SK-N-SH (cell line): ENCODE data around the gene FGGY. TPM values are rescaled to one million over a fixed set of nuclear protein-coding genes. Genes with fewer than 3 reads are reported as not detected.

Source experiments
- CTCF ChIA-PET: fragments of 300-600, 350-600 bp; formaldehyde crosslinking; extraction: SDS; loops from one replicate; lab custom pipeline; 2021; lab: Yijun Ruan, JAX
- POLR2A ChIA-PET: fragments of 350-600 bp; sonication (Branson Sonifier 250); formaldehyde crosslinking; extraction: SDS; loops from one replicate; lab custom pipeline; 2020; ENCODE audit warnings: antibody characterized with exemption, inconsistent platforms; lab: Yijun Ruan, JAX
- DNase-seq: peaks from one replicate; pipeline ENCODE4 v3.0.0; 2012
- H2AFZ ChIP-seq: fragments of 200-600 bp; sonication (generic); 2 replicates; pipeline ENCODE4 v1.8.1; 2016; ENCODE audit warnings: antibody characterized with exemption, mild to moderate bottlenecking, low read depth
- H3F3A ChIP-seq: fragments of 200-600 bp; sonication (generic); replicated peaks from 2 replicates; pipeline ENCODE3; 2016; ENCODE audit warnings: antibody characterized with exemption, mild to moderate bottlenecking; ENCODE audit not compliant: insufficient read depth
- H3K27ac ChIP-seq, 2 experiments: fragments of 200-500 bp in 1 of 2; fragments of 200-600 bp in 1 of 2; sonication (Bioruptor generic) in 1 of 2; sonication (generic), shearing (Covaris generic) in 1 of 2; 2 replicates each; pipeline versions ENCODE4 v1.5.1 to v1.6.1; 2014 to 2016; ENCODE audit warnings: low read depth in 2 of 2, inconsistent platforms in 1 of 2, low read length in 1 of 2, mild to moderate bottlenecking in 1 of 2, mixed read lengths in 1 of 2
- H3K27me3 ChIP-seq: fragments of 200-600 bp; sonication (generic), shearing (Covaris generic); 2 replicates; pipeline ENCODE4 v1.6.1; 2016; ENCODE audit warnings: mixed run types; ENCODE audit not compliant: insufficient read depth
- H3K36me3 ChIP-seq, 2 experiments: fragments of 200-500 bp in 1 of 2; fragments of 200-600 bp in 1 of 2; sonication (Bioruptor generic) in 1 of 2; sonication (generic) in 1 of 2; replicated peaks in 1 of 2; 2 replicates each; pipeline versions ENCODE3 to v1.5.1; 2014 to 2016; ENCODE audit warnings: low read length in 1 of 2, mild to moderate bottlenecking in 1 of 2; ENCODE audit not compliant: insufficient read depth in 2 of 2, control insufficient read depth in 1 of 2
- H3K4me1 ChIP-seq, 2 experiments: fragments of 200-500 bp in 1 of 2; fragments of 200-600 bp in 1 of 2; sonication (Bioruptor generic) in 1 of 2; sonication (generic), shearing (Covaris generic) in 1 of 2; 2 replicates each; pipeline versions ENCODE4 v1.5.1 to v1.6.1; 2014 to 2016; ENCODE audit warnings: low read depth in 1 of 2, low read length in 1 of 2, mixed run types in 1 of 2; ENCODE audit not compliant: insufficient read depth in 2 of 2, control insufficient read depth in 1 of 2
- H3K4me2 ChIP-seq: fragments of 200-600 bp; sonication (generic), shearing (Covaris generic); 2 replicates; pipeline ENCODE4 v1.6.1; 2017; ENCODE audit warnings: mixed run types
- H3K4me3 ChIP-seq, 2 experiments: fragments of 200-500 bp in 1 of 2; fragments of 200-600 bp in 1 of 2; sonication (Bioruptor generic) in 1 of 2; sonication (generic), shearing (Covaris generic) in 1 of 2; 2 replicates each; pipeline versions ENCODE4 v1.5.1 to v1.8.1; 2014 to 2016; ENCODE audit warnings: low read depth in 2 of 2, inconsistent platforms in 1 of 2, low read length in 1 of 2, mild to moderate bottlenecking in 1 of 2, mixed read lengths in 1 of 2, moderate library complexity in 1 of 2
- H3K79me2 ChIP-seq: fragments of 200-600 bp; sonication (generic); 2 replicates; pipeline ENCODE4 v1.8.1; 2017; ENCODE audit warnings: mild to moderate bottlenecking; ENCODE audit not compliant: insufficient read depth
- H3K9ac ChIP-seq: fragments of 200-600 bp; sonication (generic); 2 replicates; pipeline ENCODE4 v1.6.1; 2017; ENCODE audit warnings: mixed run types
- H3K9me2 ChIP-seq: fragments of 200-600 bp; sonication (generic); 2 replicates; pipeline ENCODE4 v1.6.1; 2017; ENCODE audit warnings: mixed run types
- H3K9me3 ChIP-seq: fragments of 200-600 bp; sonication (generic); 2 replicates; pipeline ENCODE4 v1.6.1; 2017; ENCODE audit warnings: mixed run types, mild to moderate bottlenecking, moderate library complexity
- H4K20me1 ChIP-seq: fragments of 200-600 bp; sonication (generic); 2 replicates; pipeline ENCODE4 v1.6.1; 2017; ENCODE audit warnings: mild to moderate bottlenecking, mixed run types; ENCODE audit not compliant: insufficient read depth
- CHD2 ChIP-seq: fragments of 150-350 bp; IDR thresholded peaks from 2 replicates; pipeline ENCODE4 v1.6.1; 2018; ENCODE audit warnings: low read length; ENCODE audit not compliant: partially characterized antibody
- EP300 ChIP-seq, 2 experiments: IDR thresholded peaks; 2 replicates each; pipeline versions ENCODE4 v1.4.0 to v1.6.1; 2012; ENCODE audit warnings: borderline replicate concordance in 1 of 2, low read depth in 1 of 2, low read length in 1 of 2
- FOSL2 ChIP-seq: IDR thresholded peaks from 2 replicates; pipeline ENCODE4 v1.4.0; 2012; ENCODE audit warnings: low read depth, mild to moderate bottlenecking, moderate library complexity, borderline replicate concordance
- FOXJ3 ChIP-seq: sonication (generic); formaldehyde crosslinking; IDR thresholded peaks from 2 replicates; pipeline ENCODE4 v1.5.1; 2020; ENCODE audit warnings: mild to moderate bottlenecking, missing genetic modification reagents
- FOXM1 ChIP-seq: IDR thresholded peaks from 2 replicates; pipeline ENCODE4 v1.4.0; 2012; ENCODE audit warnings: low read depth, mild to moderate bottlenecking
- JUND ChIP-seq: IDR thresholded peaks from 2 replicates; pipeline ENCODE4 v1.4.0; 2012
- MEF2A ChIP-seq: IDR thresholded peaks from 2 replicates; pipeline ENCODE4 v1.4.0; 2012; ENCODE audit warnings: low read depth, borderline replicate concordance
- MXI1 ChIP-seq: IDR thresholded peaks from 2 replicates; pipeline ENCODE4 v1.6.1; 2012; ENCODE audit warnings: mild to moderate bottlenecking, low read depth, low read length, improper control_type of control experiment
- NFIC ChIP-seq: IDR thresholded peaks from 2 replicates; pipeline ENCODE4 v1.4.0; 2012; ENCODE audit warnings: borderline replicate concordance
- PBX3 ChIP-seq: IDR thresholded peaks from 2 replicates; pipeline ENCODE4; 2012
- POLR2AphosphoS5 ChIP-seq: IDR thresholded peaks from 2 replicates; pipeline ENCODE4 v1.6.1; 2012; ENCODE audit warnings: low read depth, low read length
- RFX5 ChIP-seq: IDR thresholded peaks from 2 replicates; pipeline ENCODE4 v1.6.1; 2012; ENCODE audit warnings: mild to moderate bottlenecking, improper control_type of control experiment, low read length
- RXRA ChIP-seq: IDR thresholded peaks from 2 replicates; pipeline ENCODE4 v1.4.0; 2012; ENCODE audit warnings: low read depth, mild to moderate bottlenecking, borderline replicate concordance
- TAF1 ChIP-seq: IDR thresholded peaks from 2 replicates; pipeline ENCODE4 v1.6.1; 2012; ENCODE audit warnings: low read depth, mild to moderate bottlenecking, low read length, moderate library complexity, borderline replicate concordance
- TCF12 ChIP-seq: IDR thresholded peaks from 2 replicates; pipeline ENCODE4 v1.4.0; 2012
- ZBTB33 ChIP-seq: IDR thresholded peaks from 2 replicates; pipeline ENCODE4 v1.4.0; 2012; ENCODE audit warnings: low read depth, borderline replicate concordance
- WGBS: methylation state at CpG from one replicate; pipeline ENCODE4 v1.1.6; 2017; ENCODE audit warnings: low lambda C conversion rate; 5-methylcytosine and 5-hydroxymethylcytosine counted together
- polyA plus RNA-seq, 3 experiments: library from polyadenylated mRNA; depleted of rRNA; stranded (reverse); fragments of >200 nt; gene quantifications; 2 replicates each; pipeline ENCODE4 v1.2.3, GENCODE V29; 2012

FGGY gene
- polyA plus RNA-seq, 1 of the 3 experiments (the other 2 are of a cell fraction), result 10.3 TPM

GRCh38 chr1:59329412-59330053 lies 32.6 kb downstream of the FGGY start:
- CTCF ChIA-PET, result no interaction called here
- POLR2A ChIA-PET, result no interaction called here

GRCh38 chr1:59331686-59332620 lies 35.1 kb downstream of the FGGY start:
- peaks cover 4% of the 10 kb centered on the region for H3F3A ChIP-seq
- TF ChIP-seq TAF1 (no peak), PBX3 (peak; percentile 13; the same call in 1 of the 2 replicates), EP300 (IDR thresholded peaks at IDR 0.05; ENCODE audit: borderline replicate concordance in 1 of 2, low read depth in 1 of 2, low read length in 1 of 2) (0 out of 4 replicates have a peak, but pooled peaks of 1 of the 2 experiments have one; percentile 35), RFX5 (no peak), TCF12 (peak; percentile 81), JUND (no peak), FOXJ3 (CRISPR knock-in tag) (no peak), CHD2 (no peak), POLR2AphosphoS5 (no peak)
- no peaks in the 10 kb centered on the region for H3K4me1 ChIP-seq
- no peak overlapping the region for H3K4me2 ChIP-seq
- DNase-seq, result no peak
- no peaks in the 10 kb centered on the region for H3K27me3 ChIP-seq
- H2AFZ ChIP-seq, result no peak overlapping the region
- ChIA-PET CTCF (interaction anchor here (1.3 kb wide), 1 partner anchor 13 kb away, joined by 3 read pairs; no protein-coding TSS in a partner anchor), POLR2A (no interaction called here)
- no peaks in the 10 kb centered on the region for H3K36me3 ChIP-seq
- H3K9me3 ChIP-seq, result no peaks in the 10 kb centered on the region
- no peak overlapping the region for H3K4me3 ChIP-seq
- H3K79me2 ChIP-seq, result no peaks in the 10 kb centered on the region
- no peaks in the 10 kb centered on the region for H3K9me2 ChIP-seq
- 84% methylated on average over 5 of the region's 5 CpGs for WGBS
- H3K9ac ChIP-seq, result no peak overlapping the region
- no peaks in the 10 kb centered on the region for H4K20me1 ChIP-seq
- peak overlapping the region in 1 of 2 experiments; percentile 54; a peak in 2 of 4 replicates for H3K27ac ChIP-seq

More at GRCh38 chr1:59329412-59330053, 32.6 kb downstream of the FGGY start:
- no peak for DNase-seq
- Histone ChIP-seq H3K9ac (no peak overlapping the region), H3K79me2 (no peaks in the 10 kb centered on the region), H3F3A (no peaks in the 10 kb centered on the region), H3K27me3 (no peaks in the 10 kb centered on the region), H2AFZ (no peak overlapping the region), H3K9me3 (no peaks in the 10 kb centered on the region), H3K36me3 (no peaks in the 10 kb centered on the region), H3K27ac (no peak overlapping the region), H3K9me2 (no peaks in the 10 kb centered on the region), H4K20me1 (no peaks in the 10 kb centered on the region), H3K4me3 (no peak overlapping the region), H3K4me2 (no peak overlapping the region), H3K4me1 (no peaks in the 10 kb centered on the region)
- WGBS, result 94% methylated on average over 4 of the region's 4 CpGs
- no peak for TF ChIP-seq NFIC
- TF ChIP-seq ZBTB33, result no peak
- no peak for TF ChIP-seq FOSL2
- no peak for TF ChIP-seq MEF2A
- no peak for TF ChIP-seq RXRA
- TF ChIP-seq FOXM1, result no peak
- TF ChIP-seq MXI1, result no peak
